Right ventricle myocardium inferior (tissue), 1 donor: ENCODE measurements around the gene COL6A3. TPM values are rescaled to one million over a fixed set of nuclear protein-coding genes. Genes with fewer than 3 reads are reported as not detected.
A peak's percentile ranks its signal among the peaks of the same experiment; 100 is the strongest.

Experiments used
- ATAC-seq: fragments of 200-7000 bp; cut with Tn5 transposase; one replicate; pipeline ENCODE4 v1.9.1; 2020; ENCODE audit warnings: mild to moderate bottlenecking, moderate library complexity
- DNase-seq: peaks from one replicate; pipeline ENCODE4 v3.0.0; 2021; ENCODE audit errors: missing footprints
- intact Hi-C: fragments of 100-400 bp; cut with DNase I; formaldehyde crosslinking; loops from one replicate; pipeline ENCODE4 v1.11.0; 2022
- total RNA-seq: library from RNA; stranded (reverse); fragmentation: NEBNext Ultra II Directional; extraction: Animal tissue kit (Norgen Biotek cat#: 25700); gene quantifications from one replicate; pipeline ENCODE4 v1.2.1, GENCODE V29; 2021
- donor health status: DM: no; HTN: yes; CAD: no; lungs with severe emphysema.

Gene COL6A3
- total RNA-seq, 1 donor from 2014 or later = 84.5 TPM

GRCh38 chr2:237445611-237446337 is 31.8 kb upstream of the COL6A3 start:
- ATAC-seq (peak; percentile 1), DNase-seq (peak; percentile 67)
- intact Hi-C loops = no loop called here

GRCh38 chr2:237444071-237444470 is 30.1 kb upstream of the COL6A3 start:
- intact Hi-C loops = no loop called here
- no peak for DNase-seq
- no peak for ATAC-seq

GRCh38 chr2:237441605-237442274 is 27.8 kb upstream of the COL6A3 start:
- intact Hi-C loops = no loop called here
- ATAC-seq = peak; percentile 39

GRCh38 chr2:237440819-237441281 is 26.9 kb upstream of the COL6A3 start:
- ATAC-seq (no peak), DNase-seq (no peak)
- intact Hi-C loops = no loop called here

More at GRCh38 chr2:237441605-237442274, 27.8 kb upstream of the COL6A3 start:
- DNase-seq = no peak

DNA sequence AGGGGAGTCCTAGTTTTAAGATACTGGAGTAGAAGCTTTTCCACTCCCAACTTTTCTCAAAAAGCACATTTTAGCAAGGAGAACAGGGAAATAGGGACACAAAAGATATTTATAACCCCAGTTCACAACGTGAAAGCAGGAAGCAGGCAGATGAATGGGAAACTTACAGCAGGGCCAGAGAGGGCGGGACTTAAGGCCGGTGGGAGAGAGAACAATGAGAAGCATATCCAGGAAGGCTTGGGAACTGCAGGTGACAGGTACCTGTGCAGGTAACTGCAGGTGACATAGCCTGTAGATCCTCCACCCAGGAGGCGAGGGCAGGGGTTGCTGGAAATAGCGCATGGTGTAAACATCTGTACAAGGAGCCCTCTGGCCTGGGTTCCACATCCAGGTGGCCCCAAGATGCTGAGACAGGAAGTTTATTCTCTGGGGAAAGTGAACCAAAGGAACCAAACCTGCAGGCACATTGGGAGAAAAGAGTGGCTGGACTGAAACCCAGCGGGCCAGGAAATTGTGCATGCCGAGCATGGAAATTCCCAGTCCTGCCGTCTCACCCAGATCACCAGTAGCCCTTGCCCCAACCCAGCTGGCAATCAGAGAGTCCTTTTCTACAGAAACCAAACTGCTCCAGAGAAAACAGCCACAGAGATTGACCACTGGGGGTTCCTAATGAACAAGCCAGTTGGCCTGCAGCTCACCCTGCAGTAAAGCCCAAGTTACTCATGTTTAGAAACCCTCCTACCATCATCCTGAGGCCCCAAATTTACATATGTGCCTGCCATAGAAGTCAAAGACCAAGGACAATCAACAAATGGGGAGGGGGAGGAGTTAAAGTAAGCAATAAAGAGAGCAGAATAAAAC is 24.3 kb upstream of the COL6A3 start:
- no peak for DNase-seq
- intact Hi-C loops = no loop called here

DNA sequence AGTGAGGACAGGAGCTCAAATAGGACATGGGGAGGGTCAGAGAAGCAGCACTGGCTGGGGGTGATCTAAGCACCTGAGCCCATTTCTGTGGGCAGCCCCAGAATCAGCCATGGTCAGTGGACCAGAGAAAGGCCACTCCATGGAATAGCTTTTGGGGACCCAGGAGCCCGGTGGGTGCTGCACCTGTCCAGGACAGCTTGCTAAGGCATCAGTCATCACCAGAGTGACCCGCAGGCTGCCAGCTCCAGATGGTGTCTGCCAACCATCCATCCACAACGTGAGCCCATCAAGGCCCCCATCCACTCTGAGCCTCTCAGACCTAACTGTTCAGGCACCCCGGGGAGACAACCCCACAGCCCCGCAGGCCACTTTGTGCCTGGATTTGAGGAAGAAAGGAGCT is 23.6 kb upstream of the COL6A3 start:
- no peak for ATAC-seq
- DNase-seq = no peak
- intact Hi-C loops = no loop called here

More for the DNA sequence above, 24.3 kb upstream of the COL6A3 start:
- ATAC-seq = no peak

- ATAC-seq (peak; percentile 71), DNase-seq (no peak)
- intact Hi-C loops = no loop called here
Observed at GRCh38 chr2:237435844-237436587, 22.1 kb upstream of the COL6A3 start.

- no peak for DNase-seq
- no peak for ATAC-seq
- intact Hi-C loops = no loop called here
Observed at GRCh38 chr2:237434866-237435311, 20.9 kb upstream of the COL6A3 start.

GRCh38 chr2:237433920-237434676 is 20.1 kb upstream of the COL6A3 start:
- intact Hi-C loops = no loop called here

GRCh38 chr2:237432484-237433092 is 18.6 kb upstream of the COL6A3 start:
- ATAC-seq (peak; percentile 44), DNase-seq (no peak)
- intact Hi-C loops = loop anchor here (1.0 kb wide), 1 partner anchor 17 kb away; no protein-coding TSS in a partner anchor

More at GRCh38 chr2:237433920-237434676, 20.1 kb upstream of the COL6A3 start:
- no peak for ATAC-seq
- DNase-seq = no peak

DNA sequence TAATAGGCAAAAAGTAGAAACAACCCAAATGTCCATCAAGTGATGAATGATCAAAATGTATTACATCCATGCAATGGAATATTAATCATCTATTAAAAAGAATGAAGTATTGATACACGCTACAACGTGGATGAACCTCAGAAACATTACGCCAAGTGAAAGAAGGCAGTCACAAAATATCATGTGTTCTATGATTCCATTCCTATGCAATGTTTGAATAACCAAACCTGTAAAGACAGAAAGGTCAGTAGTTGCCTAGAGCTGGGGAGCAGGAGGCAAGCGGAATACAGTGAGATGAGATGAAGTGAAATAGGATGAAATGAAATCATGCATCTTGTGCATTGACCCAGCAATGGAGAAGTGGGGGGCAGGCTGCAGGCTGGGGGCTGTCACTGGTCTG is 17.9 kb upstream of the COL6A3 start:
- intact Hi-C loops = loop anchor here (1.0 kb wide), 1 partner anchor 17 kb away; no protein-coding TSS in a partner anchor
- no peak for ATAC-seq
- DNase-seq = no peak

DNA sequence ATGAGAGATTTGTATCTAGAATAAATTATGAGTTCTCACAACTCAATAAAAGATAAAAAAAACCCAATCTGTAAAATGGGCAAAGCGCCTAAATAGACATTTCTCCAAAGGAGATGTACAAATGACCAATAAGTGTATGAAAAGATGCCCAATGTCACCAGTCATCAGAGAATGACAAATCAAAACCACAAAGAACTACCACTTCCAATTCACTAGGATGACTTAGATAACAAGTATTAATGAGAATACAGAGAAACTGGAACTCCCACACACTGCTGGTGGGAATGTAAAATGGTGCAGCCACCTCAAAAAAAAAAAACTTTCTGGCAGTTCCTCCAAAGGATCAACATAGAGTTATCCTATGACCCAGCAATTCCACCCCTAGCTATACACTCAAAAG is 17.4 kb upstream of the COL6A3 start:
- intact Hi-C loops = no loop called here
- no peak for ATAC-seq
- no peak for DNase-seq

- no peak for DNase-seq
- ATAC-seq = no peak
- intact Hi-C loops = no loop called here
Observed at GRCh38 chr2:237430861-237431260, 16.9 kb upstream of the COL6A3 start.

DNA sequence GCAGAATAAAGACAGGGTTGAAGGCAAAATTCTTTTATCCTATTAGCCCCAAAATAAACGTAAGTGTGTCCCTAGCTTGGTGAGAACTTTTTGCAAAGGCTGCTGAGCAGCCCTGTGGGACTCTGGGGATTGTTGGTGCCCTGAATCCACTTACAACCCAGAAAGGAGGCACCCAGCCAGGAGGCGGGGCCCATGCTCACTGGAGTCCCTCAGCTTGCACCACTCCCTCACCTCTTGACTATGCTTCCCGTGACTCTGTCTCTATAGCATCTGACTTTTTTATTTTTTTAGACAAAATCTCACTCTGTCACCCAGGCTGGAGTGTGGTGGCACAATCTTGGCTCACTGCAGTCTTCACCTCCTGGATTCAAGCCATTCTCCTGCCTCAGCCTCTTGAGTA is 15.8 kb upstream of the COL6A3 start:
- ATAC-seq (no peak), DNase-seq (no peak)
- intact Hi-C loops = no loop called here

DNA sequence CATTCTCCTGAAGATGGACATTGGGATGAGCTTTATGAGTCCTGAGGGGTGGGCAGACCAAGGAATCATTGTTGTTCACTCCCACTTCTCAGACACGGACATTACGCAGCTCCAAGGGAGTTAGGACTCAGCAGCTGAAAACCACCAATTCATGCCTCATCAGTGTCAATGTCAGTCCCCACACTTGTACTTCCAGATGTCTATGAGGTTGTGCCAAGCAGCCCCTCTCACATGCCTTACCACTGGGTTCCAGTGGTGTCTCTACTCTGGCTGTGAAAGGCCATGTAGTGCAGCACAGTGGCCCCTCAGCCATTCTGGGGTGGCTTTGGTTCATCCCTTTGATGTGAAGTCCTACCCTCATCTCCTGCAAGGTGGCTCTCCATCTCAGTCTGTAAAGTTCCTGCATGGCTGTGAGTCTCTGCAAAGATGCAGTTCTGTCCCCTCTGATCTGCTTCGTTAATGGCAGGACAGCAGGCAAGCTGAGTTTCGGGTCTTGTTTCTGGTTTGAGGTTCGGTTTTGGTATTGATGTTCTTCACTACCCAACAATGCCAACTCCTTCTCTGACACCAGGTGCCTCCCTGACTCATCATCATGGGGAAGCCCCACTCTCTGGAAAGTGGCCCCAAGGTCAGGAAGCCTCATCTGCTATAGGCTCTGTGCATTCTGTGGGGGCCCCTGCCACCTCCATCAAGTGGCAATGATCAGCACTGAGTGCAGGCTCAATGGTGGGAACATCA is 14.0 kb upstream of the COL6A3 start:
- intact Hi-C loops = no loop called here
- ATAC-seq (no peak), DNase-seq (no peak)

DNA sequence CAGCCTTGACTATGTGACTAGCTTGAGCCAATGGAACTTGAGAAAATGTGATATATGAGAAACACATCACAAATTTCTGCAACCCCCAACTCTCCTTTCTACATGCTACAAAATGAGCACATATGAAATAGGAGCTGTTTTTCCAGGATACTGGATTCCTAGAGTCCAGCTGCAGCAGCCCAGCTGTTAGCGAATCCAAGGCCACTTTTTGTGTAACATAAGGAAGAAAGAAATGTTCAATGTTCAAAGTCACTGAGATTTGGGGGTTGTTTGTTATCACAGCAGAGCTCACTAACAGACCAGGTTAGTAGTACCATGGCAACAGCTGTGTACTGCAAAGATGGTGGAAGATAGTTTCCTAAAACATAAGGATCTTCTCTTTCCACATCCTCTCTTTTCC is 12.6 kb upstream of the COL6A3 start:
- intact Hi-C loops = no loop called here
- no peak for ATAC-seq
- no peak for DNase-seq

DNA sequence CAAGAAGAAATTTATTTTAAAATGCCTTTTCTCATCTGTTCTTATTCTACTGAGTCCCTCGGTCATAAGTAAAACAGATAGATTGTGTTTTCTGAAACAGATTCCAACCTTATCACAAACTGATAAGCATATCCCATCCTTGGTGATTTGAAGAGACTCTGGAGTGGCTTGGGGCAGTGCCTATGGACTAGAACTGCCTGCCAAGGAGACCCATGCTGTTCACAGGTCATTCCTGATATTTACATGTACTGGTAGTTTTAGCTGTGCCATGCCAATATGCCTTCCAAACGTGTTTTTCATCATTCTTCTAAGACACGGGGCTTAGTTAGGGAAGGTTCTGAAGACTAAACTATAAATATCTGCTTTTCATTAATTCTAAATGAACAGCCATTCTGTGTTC is 11.4 kb upstream of the COL6A3 start:
- intact Hi-C loops = no loop called here
- no peak for DNase-seq
- ATAC-seq = no peak
